HG02763 (cell line): ENCODE measurements around the gene SLAMF6.
"Not testable (repeated sequence)": the region's sequence is repeated elsewhere in the genome, so short reads cannot be mapped to it uniquely, and the experiment has no call there.

Source experiments
- ATAC-seq: cut with Tn5 transposase; IDR thresholded peaks from one replicate; pipeline ENCODE4 v1.9.1; 2021; ENCODE audit warnings: mild to moderate bottlenecking, moderate library complexity; ENCODE audit not compliant: unreplicated experiment

Gene SLAMF6

GRCh38 chr1:160522622-160523345 is at the start of gene SLAMF6:
SLAMF6 (minus strand) TSS chr1:160523255; CDS start chr1:160523192, 63 bp downstream.
- ATAC-seq, result no peak

GRCh38 chr1:160570840-160571239 is 47.8 kb upstream of the SLAMF6 start:
- no peak for ATAC-seq

- no peak for ATAC-seq
Measured at GRCh38 chr1:160569806-160570205, 46.8 kb upstream of the SLAMF6 start.

DNA sequence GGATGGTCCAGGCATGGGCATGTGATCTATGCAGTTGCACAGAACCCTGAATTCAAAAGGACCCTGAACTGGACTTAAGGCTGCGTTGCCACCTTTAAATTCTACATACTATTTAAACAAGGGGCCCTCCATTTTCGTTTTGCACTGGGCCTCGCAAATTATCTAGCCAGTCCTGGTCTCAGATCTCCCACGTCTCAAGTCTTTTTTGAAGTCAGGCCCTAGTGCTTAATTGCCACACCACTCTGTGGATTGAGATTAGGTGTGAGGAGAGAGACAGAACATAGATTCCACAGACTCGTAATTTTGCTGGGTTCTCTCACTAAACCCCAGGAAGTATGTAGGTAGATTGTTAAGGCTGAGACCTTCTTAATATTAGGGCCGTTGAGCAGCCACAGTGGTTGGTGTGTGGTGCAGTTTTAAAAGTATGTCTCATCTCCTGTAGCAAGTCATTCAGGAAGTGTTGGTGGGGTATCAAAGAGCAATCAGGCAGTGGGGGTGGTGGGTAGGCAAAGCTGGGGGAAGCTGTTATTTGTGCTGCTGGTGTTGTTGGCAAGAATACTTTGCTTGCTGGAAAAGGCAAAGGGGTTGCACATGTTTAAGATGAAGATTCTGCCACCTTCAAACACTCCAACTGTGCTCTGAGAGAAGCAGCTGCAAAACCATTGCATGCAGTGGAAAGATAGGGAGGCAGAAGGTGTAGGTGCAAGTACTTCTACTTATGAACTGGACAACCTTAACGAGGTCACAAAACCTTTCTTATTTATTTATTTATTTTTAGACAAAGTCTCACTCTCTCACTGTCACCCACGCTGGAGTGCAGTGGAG is 45.0 kb upstream of the SLAMF6 start:
- no peak for ATAC-seq

DNA sequence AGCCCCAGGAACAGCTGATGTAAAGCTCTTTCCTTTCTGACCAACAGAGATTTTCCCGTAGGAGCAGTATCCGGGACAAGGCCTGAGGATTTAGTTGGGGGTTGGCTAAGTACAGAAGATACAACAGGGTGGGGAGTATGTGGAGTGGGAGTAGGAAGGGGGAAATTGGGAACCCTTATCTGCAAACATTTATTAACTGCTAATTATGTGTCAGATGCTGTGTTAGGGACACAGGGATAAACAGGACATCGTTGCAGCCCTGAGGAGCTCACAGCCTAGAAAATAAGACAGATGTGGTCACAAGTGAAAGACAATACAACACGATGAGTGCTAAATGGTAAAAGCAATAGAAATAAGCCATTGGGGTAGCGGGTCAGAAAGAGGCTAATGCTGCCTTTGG is 44.3 kb upstream of the SLAMF6 start:
- no peak for ATAC-seq

DNA sequence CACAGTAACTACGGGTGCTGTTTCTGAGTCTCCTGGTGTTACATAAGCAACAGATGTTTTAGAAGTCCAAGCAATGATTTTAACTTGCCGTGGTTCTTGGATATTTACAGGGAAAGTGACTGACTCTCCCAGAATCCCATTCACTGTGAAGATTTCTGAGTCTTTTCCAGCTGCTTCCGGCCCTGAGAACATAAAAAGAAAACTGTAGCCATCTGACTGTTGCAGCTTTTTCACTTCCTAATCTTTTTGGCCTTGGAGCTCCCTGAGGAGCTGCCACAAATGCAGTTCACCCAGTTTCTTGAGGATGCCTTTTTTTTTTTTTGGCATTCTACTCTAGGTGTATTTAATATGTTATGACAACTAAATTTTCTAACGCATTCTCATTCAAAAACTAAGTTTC is 42.5 kb upstream of the SLAMF6 start:
- ATAC-seq, result no peak

GRCh38 chr1:160563230-160563629 is 40.2 kb upstream of the SLAMF6 start:
- ATAC-seq, result not testable (repeated sequence)

DNA sequence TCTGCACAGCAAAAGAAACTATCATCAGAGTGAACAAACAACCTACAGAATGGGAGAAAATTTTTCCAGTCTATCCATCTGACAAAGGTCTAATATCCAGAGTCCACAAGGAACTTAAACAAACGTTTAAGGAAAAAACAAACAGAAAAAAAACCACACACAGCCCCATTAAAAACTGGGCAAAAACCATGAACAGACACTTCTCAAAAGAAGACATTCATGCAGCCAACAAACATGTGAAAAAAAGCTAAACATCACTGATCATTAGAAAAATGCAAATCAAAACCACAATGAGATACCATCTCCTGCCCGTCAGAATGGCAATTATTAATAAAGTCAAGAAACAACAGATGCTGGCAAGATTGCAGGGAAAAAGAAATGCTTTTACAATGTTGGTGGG is 39.7 kb upstream of the SLAMF6 start:
- ATAC-seq, result not testable (repeated sequence)

DNA sequence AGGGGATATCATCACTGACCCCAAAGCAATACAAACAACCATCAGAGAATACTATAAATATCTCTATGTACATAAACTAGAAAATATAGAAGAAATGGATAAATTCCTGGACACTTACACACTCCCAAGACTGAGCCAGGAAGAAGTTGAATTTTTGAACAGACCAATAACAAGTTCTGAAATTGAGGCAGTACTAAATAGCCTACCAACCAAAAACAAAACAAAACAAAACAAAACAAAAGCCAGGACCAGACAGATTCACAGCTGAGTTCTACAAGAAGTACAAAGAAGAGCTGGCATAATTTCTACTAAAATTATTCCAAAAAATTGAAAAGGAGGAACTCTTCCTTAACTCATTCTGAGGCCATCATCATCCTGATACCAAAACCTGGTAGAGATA is 37.8 kb upstream of the SLAMF6 start:
- no peak for ATAC-seq

DNA sequence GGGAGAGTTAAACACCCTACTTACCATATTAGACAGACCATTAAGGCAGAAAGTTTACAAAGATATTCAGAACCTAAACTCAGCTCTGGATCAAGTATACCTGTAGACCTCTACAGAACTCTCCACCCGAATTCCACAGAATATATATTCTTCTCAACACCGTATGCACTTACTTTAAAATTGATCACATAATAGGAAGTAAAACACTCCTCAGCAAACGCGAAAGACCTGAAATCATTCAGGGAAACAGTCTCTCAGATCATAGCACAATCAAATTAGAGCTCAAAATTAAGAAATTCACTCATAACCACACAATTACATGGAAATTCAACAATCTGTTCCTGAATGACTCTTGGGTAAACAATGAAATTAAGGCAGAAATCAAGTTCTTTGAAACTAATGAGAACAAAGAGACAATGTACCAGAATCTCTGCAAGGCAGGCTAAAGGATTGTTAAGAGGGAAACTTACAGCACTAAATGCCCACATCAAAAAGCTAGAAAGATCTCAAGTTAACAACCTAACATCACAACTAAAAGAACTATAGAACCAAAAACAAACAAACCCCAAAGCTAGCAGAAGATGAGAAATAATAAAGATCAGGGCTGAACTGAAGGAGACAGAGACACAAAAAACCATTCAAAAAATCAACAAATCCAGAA is 37.1 kb upstream of the SLAMF6 start:
- ATAC-seq, result no peak

DNA sequence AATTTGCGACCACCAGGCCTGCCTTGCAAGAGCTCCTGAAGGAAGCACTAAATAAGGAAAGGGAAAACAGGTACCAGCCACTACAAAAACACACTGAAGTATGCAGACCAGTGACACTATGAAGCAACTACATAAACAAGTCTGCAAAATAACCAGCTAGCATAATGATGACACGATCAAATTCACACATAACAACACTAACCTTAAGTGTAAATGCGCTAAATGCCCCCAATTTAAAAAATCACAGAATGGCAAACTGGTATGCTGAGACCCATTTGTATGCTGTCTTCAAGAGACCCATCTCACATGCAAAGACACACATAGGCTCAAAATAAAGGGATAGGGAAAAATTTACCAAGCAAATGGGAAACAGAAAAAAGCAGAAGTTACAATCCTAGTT is 36.4 kb upstream of the SLAMF6 start:
- ATAC-seq, result not testable (repeated sequence)

- no peak for ATAC-seq
Measured at GRCh38 chr1:160558660-160559380, 35.8 kb upstream of the SLAMF6 start.

DNA sequence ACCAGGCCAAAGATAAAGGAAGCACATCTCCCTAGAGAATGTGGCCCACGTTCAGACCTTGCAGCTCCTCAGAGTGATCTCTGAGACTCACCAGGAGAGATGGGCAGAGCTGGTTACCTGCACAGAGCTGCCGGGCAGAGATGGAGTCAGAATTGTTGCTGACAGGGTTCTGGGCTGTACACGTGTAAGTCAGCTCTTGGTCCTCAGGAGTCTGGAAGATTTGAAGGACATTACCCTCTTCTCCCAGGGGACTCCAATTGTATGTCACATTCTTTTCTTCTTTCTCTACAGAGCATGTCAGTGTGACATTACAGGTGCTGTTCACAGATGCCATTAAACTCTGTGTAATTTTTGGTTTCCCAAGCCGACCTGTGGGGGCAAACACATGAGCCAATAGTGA is 30.7 kb upstream of the SLAMF6 start:
- ATAC-seq, result no peak

- no peak for ATAC-seq
Measured at GRCh38 chr1:160552425-160552824, 29.4 kb upstream of the SLAMF6 start.

- ATAC-seq, result no peak
Measured at GRCh38 chr1:160550572-160551034, 27.5 kb upstream of the SLAMF6 start.

GRCh38 chr1:160549665-160550006 is 26.6 kb upstream of the SLAMF6 start:
- ATAC-seq, result no peak

DNA sequence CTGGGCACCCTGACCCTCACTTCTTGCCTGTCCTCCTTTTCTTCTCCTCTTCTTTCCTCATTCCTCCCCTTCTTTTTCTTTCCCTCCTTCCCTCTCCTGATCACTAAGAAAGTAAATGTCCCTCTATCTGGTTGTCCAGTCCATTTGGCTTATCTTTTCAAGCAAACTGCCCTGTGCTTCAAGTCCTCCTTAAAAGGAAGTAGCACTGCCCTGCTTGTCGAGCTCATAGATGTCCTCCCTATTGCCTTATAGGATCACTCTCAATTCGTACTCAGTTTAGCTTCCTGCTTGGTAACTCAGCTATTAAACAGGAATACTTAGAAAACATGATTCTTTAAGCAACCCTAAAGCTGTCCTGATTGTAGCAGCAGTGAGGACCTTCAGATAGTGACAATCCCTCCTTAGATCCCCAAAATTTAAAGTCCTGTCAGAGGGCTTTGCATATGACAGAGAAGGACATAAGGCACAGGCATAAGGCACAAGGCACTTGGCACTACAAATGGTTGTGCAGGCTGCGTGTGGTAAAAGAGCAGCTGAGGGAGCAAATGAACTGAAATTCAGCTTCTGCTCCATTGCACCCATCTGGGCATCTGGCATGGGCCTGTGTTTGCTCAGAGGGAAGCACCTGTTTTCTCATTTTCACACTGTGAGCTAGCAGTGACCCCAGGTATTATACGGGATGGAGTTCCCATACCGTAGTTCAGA is 26.1 kb upstream of the SLAMF6 start:
- no peak for ATAC-seq

GRCh38 chr1:160548183-160548582 is 25.1 kb upstream of the SLAMF6 start:
- no peak for ATAC-seq

DNA sequence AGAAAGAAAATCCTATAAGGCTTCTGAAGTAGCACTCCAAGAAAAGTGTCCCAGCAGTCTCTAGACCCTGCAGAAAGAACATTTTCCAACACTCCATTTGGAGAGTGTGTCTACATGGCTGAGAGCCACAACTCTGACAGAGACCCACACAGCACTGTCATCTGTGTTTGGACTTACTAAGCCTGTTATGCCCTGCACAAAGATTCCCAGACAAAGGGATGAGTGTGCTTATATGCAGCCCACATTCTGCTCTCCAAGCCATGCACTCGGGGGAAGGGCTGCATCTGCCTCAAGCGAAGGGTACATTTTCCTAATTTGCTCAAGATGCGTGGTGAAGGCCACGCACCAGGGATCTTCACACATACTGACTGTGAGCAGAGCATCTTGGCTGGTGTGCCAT is 24.4 kb upstream of the SLAMF6 start:
- ATAC-seq, result no peak

GRCh38 chr1:160546942-160547341 is 23.9 kb upstream of the SLAMF6 start:
- ATAC-seq, result no peak
